ENCODE measurements around the gene RBM12.
"Not testable (repeated sequence)": the region's sequence is repeated elsewhere in the genome, so short reads cannot be mapped to it uniquely, and the experiment has no call there.

RBM12 gene

DNA sequence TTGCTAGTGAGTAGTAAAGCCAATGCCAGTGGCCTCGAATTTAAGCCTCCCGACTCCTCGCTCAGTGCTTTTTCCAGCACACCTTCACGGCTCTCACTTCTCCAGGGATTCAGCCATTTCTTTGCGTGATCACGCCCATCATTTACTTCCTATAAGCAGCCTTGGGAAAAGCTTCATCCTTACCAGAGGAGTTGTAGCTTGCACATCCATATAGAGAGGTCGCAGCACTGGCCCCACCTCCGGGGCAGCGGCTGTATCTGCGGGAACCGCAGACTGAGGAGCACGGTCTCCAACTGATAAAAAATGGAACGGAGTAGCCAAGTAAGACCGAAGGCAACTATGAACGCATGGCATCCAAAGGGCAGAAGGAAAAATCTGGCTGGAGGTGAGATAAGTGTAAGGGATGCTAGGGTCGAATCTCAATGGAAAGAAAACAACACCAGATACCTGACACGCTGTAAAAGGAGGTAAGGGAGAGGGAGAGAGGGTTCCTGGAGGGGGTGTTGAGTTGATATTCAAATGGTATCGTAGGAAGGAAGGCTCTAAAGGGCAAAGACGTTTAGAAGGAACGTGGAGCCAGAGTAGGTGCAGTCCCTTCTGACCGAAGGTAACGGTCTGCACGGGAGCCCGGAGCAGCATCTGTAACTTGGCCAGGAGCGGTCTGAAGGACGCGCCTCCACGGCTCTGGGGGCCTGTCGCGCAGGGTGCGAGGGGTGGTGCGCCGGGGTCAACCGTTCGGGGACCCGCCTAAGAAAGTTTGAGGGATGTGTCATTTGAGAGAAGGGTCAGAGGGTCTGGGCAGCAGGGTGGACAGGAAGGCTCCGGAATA, 33.8 kb upstream of the RBM12 start:
- DNase-seq, result no peak

DNA sequence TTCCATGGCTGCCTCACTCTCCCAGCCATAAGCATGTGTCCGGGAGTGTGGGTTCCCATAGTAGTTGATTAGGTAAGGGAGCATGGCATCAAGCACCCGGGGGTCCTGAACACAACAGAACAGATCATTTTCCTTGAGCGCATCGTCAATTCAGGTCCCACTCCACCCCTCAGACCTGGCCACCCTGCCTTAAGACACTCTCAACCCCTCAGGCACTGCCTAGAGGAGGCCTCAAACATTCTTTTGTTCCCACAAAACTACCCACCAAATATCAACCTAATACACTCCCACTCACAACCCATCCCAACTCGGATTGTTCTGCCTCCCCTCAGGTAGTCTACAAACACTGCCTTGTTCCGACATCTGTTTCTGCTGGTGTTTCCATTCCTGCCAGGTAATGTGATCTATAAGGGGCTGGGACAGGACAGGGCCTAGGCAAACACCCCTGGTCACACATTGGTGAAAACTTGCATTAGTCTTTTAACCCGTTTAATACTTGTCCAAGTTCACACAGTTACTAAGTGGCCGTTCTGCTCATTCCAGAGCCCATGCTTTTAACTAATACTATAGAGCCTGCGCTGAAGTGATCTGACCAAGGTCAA, 33.1 kb upstream of the RBM12 start:
- no peak for DNase-seq

DNA sequence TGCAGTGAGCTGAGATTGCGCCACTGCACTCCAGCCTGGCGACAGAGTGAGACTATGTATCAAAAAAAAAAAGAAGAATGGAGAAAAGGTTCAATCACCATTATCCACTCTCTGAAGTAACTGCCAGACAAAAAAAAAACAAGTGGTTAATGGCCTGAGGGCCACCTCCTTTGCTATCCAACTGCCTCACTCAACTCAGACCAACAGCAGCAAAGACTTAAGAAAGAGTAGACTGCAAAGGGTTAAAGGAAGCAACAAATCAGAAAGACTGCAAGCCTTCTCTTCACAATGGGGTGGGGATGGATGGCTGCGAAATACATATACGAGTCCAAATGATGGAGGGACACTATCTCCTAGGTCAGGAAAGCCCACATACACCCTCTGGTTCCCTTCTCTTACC, 31.3 kb upstream of the RBM12 start:
- DNase-seq, result no peak

DNA sequence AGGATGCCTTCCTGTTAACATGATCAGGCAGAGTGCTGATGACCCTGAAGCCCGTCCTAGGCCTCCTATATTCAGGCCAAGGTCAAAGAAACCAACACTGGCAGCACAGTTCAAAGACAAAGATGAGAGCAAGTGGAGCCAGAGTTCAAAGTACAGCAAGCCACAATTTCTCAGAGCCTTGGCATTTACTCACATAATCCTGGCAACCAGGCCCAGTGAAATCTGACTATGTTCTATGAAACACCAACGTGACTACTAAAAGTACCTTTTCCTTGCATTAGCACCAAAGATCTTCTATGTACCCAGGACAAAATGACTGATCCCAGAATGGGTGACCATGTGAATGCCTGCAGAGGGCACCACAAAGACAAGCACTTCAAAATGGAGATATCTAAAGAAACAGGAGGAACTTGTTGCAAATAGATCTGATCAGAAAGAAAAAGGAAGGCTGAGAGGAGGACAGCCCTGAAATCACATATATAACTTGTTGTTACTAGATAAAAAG, 30.6 kb upstream of the RBM12 start:
- DNase-seq, result no peak

DNA sequence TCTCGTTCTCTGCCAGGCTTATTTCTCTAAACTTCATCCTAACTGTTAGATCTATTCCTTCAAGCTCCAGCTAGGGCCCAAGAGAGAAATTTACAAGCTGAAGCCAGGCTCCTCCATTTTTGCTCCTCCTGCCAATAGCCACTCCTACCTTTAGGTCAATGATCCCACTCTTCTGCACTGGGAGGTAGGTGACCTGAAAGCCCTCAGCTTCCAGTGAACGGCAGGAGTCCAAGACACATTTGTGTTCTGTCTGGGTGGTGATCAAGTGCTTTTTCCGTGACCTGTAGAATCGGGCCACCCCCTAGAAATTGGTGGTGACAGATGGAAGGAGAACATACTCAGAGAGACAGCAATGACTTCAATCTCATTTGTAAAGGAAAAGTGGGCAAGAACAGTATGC, 25.6 kb upstream of the RBM12 start:
- no peak for DNase-seq

DNA sequence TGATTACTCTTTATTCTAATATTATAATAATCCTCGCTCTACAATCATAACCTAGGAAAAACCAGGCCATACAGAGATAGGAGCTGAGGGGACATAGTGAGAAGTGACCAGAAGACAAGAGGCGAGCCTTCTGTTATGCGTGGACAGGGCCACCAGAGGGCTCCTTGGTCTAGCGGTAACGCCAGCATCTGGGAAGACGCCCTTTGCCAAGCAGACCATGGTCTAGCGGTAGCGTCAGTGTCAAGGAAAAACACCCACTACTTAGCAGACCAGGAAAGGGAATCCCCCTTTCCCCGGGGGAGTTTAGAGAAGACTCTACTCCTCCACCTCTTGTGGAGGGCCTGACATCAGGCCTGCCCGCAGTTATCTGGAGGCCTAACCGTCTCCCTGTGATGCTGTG, 22.2 kb upstream of the RBM12 start:
- peak in 1 of 2 experiments; percentile 49 for DNase-seq

DNA sequence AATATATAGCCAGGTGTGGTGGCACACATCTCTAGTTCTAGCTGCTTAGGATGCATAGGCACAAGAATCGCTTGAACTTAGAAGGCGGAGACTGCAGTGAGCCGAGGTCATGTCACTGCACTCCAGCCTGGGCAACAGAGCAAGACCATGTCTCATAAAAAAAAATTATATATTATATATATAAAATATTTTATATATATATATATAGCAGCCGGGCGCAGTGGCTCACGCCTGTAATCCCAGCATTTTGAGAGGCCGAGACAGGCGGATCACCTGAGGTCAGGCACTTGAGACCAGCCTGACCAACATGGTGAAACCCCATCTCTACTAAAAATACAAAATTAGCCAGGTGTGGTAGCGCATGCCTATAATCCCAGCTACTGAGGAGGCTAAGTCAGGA, 20.7 kb upstream of the RBM12 start:
- DNase-seq, result not testable (repeated sequence)

DNA sequence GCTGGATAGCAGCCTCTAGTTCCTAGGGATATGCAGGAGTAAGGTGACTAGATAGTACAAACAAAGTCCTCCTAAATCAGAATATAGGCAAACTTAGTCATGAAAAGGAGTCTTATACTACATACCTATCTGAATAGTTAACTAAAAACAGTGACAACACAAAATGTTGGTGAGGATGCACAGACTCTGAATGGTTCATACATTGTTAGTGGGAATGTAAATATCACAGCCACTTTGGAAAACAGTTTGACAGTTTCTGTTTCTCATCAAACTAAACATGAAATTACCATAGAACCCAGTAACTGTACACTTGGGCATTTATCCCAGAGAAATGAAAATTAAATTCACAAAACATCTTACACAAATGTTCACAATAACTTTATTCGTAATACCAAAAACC, 17.3 kb upstream of the RBM12 start:
- no peak for DNase-seq

DNA sequence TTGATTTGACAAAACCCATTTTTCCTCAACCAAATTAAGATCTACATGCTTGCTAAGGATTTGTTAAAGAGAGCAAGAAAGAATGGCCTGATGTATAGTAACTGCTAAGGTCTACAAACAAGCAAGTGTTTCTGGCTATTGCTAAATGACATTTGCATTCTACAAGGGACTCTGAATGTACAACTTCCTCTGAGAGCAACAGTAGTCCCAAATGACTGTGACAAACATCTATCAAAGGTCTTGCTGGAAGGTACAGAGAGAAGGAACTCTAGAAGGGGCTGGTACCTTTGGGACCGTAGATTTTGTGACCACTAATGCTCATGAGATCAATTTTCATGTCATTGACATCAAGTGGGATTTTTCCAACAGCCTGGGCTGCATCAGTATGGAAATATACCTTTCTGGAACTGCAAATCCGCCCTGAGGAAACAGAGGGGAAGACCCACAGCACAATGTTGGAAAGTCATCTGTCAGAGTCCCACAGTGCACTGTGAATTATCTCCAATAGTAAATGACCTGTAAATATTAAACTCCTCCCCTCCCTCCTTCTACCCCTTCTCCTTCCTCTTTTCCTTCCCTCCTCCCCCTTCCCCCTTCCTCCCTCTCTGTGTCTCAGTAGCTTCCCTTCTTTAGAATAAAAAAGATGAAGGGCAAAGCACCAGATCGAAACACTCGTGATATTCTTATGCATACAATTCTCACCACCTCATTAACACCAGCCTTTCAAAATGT, 15.9 kb upstream of the RBM12 start:
- DNase-seq, result no peak

DNA sequence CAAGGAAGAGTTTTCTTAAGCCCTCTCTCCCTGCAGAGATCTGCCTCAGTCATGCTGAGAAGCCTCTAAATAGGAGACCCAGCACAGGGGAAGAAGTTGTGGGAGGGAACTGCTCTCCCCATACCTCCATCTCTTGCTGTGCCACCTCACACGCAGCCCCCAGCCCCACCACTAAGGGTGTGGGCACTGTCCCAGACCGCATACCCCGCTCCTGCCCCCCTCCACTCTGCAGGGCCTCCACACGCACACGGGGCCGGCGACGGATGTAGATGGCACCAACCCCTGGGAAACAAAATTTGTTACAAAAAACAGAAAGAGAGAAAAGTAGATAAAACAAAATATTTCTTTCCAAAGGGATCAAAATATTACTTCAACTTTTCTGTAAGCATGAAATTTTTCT, 10.2 kb upstream of the RBM12 start:
- DNase-seq, result no peak

DNA sequence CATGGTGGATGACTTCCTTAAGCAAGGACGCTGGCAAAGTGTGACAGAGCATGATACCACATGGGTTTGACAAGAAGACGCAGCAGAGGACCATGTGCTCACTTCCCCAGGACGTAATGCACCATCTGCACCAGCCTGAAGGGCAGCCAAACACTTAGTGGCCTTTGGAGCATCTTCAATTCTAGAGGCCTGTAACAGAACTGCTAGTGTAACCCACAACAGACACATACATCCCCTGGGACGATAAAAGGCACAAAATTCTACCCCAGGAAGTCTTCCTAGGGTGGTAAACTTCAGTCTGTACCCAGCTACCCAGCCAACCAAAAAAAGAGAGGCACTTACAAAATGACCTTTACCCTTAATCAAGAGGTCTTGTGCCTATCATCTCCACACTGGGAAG, 9.2 kb upstream of the RBM12 start:
- no peak for DNase-seq

DNA sequence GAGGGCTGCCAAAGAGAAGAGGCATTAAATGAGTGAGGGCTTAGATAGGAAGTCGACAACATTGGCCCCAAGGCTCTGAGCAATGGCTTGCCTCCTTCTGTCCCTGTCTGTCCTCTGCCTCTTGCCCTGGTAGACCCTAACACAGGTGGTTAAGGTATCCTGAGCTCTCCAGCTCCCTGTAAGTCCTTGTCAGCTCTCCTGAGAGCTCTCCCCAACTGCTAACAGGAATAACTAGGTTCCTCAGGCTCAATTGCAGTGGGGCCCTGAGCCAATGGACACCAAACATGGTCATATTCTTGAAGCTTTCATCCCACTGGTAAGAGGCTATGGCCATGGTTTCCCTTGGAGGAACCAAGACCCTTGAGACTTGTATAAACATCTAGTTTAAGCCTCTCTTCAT, 5.0 kb upstream of the RBM12 start:
- DNase-seq, result no peak

DNA sequence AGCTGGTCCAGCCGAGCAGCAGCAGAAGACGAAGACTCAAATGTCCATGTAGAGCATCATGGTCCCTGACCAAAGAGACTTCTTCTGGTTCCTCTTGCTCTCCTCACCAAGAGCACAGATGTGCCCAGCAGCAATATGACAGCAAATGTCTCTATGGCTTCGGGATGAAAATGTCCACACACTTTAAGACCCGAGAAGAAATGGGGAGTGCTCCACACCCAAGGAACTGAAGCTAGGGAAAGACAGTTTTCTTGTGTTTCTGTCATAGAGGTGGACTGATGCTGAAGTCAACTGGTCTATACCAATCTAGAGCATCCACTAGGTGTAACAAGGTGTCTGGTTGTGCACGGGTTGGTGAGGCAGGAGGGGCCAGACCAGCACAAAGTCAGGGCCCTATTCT, 4.5 kb upstream of the RBM12 start:
- no peak for DNase-seq

DNA sequence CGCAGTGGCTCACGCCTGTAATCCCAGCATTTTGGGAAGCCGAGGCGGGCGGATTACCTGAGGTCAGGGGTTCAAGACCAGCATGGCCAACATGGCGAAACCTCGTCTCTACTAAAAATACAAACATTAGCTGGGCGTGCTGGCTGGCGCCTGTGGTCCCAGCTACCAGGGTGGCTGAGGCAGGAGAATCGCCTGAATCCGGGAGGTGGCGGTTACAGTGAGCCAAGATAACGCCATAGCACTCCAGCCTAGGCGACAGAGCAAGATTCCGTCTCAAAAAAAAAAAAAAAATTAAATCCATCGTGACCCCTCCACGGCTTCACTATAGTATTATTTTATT, 1.2 kb upstream of the RBM12 start:
- DNase-seq, result no peak

DNA sequence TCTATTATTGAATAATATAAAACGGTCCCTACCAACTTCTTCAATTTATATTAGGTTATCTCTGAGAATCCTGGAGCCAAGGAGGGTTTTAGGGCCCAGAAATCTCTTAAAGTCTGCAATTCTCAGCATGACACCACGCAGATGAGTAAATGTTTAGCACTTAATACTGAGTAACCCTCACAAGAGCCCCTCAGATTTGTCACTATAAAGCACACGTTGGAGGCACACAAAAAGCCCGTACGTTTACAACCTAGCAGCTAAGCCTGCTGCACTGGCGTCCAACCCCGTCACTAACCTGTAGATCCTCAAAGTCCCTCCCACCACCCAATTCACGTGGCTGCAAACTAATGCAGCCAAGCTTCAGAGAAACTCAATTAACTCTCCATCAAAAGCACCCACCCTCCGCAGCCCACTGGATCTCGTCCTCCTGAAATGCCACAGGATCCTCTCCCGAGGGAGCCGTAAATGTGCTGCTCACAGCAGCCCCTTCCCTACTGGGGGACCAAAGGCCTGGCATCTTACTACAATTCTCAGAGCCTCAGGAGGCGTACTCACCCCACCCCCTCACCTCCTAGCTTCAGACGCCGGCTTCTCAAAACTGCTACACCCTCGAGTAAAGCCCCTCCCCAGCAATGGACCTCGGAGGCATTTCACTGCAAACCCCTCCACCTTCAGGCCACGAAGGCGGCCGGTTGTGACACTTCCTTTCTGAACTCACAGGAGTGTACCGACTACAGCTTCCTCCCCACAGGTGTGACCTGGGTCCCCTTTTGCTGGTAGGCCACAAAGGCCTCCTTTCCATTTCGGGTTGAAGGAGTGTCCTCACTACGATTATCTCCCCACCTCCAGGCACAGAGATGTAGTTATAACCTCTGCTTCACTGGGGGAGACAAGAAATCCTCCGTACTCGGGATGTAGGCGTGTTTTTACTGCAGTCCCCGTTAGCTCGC, 909 bp downstream of the RBM12 start:
- DNase-seq, result peak in 1 of 2 experiments; percentile 79

DNA sequence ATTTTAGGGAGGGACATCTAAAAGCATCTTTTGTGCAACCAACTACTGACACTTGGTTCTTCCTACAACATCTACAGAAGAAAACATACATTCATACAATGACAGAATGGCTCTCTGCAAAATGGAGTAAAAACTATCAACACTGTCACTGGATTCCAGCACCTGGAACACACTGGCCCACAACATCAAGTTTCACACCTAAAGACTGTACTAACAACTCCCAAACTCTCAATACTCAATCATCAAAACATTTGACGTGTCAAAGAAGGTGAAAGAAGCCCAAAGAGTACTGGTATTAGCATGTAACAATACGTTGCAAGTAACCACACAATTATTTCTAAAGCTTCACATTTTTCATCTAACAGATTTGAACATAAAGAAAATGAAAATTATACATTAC, 2.1 kb downstream of the RBM12 start:
- no peak for DNase-seq

DNA sequence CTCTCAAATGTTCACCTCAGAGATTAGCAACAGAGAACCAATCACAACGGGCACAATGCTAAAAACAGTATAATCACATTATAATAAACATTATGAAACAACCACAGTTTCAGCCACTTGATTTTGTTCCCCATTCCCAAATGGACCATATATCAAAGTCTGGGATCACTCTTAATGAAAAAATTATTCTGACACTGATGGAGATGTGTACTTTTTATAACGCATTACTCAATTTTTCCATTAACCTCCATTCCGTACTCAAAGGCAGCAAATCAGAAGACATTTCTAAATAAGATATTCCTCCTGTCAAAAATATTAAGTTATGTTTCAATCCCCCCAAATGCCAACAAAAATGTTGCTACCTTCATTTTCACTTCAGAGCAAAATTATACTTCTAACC, 2.8 kb downstream of the RBM12 start:
- no peak for DNase-seq

DNA sequence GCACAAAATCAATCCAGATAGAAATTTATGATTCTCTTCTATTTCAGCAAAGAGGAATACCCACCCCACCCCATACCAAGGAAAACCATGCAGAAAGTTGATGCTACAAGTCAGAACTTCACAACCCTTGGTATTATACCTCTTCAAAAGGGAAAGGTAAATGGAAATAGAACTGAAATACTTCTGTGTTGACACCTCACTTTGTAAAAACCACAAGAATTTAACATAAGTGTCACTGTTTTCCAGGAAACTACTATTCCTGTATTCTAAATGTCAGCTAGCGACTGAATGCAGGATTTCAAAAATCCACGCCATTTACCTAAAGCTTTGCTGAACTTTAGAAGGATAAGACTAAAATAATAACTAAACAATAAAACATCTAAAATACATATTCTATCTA, 3.6 kb downstream of the RBM12 start:
- DNase-seq, result peak in 1 of 2 experiments; percentile 56

DNA sequence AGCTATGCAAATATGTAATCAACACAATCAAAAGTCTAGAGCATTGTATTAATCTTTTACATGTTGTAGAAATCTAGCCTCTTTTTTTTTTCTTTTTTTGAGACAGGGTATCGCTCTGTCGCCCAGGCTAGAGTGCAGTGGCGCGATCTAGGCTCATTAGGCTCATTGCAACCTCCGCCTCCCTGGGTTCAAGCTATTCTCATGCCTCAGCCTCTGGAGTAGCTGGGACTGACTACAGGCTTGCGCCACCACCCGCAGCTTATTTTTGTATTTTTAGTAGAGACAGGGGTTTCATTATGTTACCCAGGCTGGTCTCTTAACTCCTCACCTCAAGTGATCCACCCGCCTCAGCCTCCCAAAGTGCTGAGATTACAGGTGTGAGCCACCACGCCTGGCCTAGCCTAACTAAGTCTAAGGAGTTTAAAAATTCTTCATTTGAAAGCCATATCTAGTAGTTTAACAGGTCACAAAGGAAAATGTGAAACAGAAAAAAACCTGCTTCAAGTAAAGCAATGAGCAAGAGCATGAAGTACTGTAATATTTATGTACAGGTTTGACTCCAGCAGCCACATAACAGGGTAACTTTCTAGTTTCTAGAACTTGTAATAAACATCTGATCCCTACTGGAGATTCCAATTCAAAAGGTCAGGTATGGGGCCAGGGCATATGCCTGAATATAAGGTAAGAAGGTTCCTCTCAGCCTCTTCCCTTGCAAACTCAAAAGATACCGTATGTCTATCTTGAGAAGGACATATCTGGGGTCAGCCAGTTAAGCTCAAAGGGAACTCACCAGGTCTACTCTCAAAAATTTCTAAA, 4.4 kb downstream of the RBM12 start:
- no peak for DNase-seq

DNA sequence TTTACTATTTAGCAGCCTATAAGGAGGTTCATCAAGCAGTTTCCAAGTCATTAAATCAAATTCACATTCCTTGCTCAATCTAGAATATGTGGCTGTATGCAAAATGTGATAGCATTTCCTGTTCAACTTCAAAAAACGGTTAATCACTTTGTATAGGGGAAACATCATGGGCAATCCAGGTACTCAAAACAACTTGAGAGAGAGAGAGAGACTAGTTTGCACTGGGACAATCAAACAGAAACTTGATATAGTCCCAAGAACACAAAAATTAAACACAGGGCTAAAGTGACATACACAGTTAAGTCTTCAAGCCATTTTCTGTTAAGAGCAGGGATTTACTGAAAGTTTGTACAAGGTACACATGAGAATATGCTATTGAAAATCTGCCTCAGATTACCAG, 7.4 kb downstream of the RBM12 start:
- DNase-seq, result no peak

DNA sequence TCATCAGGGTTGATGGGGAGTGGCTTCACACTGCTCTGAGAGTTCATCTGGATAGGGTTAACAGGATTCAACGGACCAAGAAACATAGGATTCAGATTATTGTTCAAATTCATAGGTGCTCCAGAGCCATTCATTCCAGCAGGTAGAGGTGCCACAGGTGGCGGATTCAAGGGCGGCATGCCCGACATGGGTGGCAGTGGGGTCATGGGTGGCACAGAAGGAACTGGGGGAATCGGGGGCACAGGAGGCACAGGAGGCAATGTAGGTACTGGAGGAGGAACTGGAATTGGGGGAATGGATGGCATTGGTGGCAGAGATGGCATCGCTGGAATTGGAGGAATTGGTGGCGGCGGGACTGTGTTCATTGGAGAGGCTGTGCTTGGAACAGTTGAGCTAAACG, 10.3 kb downstream of the RBM12 start:
- DNase-seq, result no peak

DNA sequence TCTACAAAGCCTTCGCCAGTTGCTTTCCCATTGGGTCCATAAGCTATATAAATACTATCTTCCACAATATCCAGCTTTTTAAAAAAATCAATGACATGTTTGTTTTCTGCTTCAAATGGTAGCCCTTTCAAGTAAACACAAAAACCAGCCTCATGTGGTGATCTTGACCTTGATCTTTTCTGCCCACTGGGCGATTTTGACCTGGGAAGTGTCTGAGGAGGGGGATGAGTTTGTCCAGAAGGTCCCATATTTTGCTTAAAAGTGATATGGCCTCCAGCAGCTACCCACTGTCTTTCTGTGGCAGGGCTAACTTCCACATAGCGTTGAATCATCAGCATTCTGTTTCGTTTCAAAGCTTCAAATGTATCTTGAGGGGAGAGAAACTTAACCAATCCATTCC, 10.8 kb downstream of the RBM12 start:
- no peak for DNase-seq

All from SW 1271 (cell line).